Hematopoietic multipotent progenitor cell (in vitro differentiated cells): ENCODE measurements around the gene ADAM17. TPM values are rescaled to one million over a fixed set of nuclear protein-coding genes. Genes with fewer than 3 reads are reported as not detected.
"Not testable (repeated sequence)": the region's sequence is repeated elsewhere in the genome, so short reads cannot be mapped to it uniquely, and the experiment has no call there.

Experiments used
- DNase-seq, 3 donors: peaks; one replicate each; pipeline ENCODE4 v3.0.0-alpha.2; 2011 to 2015; ENCODE audit warnings: low read depth in 2 of 3, low spot score in 2 of 3
- total RNA-seq: library from RNA; depleted of rRNA; stranded (reverse); fragments of >200 nt; gene quantifications from one replicate; pipeline ENCODE4 v1.2.3, GENCODE V29; 2012

The ADAM17 gene
- total RNA-seq = 29.9 TPM

DNA sequence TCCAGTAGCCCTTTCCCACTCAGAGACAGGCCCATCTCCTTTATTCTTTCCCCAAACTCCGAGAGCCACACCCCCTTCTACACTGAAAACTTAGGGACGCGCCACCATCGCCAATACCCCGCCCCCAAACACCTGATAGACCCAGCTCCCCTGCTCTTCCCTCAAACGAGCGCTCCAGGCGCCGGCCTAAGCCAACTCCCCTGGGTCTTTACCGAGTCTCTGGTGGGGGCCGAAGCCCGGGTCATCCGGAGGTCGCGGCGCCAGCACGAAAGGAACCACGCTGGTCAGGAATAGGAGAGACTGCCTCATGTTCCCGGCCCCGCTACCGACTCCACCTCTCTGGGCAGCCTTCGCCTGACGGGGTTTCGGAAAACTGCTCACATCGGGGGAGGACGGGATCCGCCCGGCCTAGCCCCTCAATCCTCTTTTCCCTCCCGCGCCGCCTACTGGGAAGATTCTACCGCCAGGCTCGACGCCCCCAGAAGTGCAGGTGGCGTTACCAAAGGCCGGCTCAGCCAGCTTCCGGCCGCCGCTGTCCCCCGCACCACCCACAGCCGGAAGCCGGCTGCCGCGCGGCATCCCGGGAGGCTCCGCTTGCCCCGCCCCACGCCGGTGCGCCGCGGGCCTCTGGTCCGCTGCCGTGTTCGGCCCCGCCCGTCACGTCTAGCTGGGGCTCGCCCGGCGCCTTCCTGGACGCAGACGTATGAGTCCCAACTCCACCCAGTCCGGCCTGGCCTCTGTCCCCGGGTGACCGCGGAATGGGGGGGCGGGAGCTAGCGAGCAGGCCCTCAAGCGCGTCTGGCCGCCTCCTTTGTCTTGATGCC lies at the start of gene ADAM17:
Gene ADAM17 (minus strand): TSS at position 534 of the 824 bp plus-strand sequence. CDS start 225 bp downstream, at position 309.
- DNase-seq = peak; percentile 71 to 93 (median 92)

DNA sequence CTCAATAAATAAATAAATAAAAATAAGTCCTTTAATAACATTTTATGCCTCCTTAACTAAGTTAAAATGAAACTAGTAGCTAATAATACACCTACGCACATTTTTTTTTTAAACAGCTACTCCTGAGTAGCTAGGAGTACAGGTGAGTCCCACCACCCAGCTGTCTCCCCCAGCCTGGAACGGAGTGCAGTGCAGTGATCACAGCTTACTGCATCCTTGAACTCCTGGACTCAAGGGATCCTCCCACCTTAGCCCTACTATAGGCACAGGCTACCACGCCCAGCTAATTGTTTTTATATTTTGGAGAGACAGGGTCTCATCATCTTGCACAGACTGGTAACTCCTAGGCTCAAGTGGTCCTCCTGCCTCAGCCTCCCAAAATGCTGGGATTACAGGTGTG lies 46.8 kb upstream of the ADAM17 start:
- DNase-seq = no peak

DNA sequence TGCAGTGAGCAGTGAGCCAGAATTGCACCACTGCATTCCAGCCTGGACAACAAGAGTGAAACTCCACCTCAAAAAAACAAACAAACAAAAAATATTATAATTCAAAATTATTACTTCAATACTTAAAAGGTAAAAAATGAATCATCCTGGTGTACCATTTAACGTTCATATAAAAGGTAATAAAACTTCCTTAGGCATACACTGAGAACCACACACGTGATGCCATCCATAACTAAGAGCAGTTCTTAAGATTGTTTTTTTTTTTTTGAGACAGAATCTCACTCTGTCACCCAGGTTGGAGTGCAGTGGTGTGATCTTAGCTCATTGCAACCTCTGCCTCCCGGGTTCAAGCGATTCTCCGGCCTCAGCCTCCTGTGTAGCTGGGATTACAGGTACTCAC lies 45.8 kb upstream of the ADAM17 start:
- no peak for DNase-seq

DNA sequence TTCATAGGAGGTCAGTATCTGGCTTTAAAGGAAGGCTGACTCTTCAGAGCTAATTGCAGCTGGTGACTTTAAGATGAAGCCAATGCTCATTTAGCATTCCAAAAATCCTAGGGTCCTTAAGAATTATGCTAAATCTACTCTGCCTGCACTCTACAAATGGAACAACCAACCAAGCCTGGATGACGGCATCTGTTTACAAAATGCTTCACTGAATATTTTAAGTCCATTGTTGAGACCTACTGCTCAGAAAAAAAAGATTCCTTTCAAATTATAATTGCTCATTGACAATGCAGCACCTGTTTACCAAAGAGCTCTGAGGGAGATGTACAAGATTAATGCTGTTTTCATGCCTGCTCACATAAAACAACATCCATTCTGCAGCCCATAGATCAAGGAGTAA lies 43.8 kb upstream of the ADAM17 start:
- no peak for DNase-seq

DNA sequence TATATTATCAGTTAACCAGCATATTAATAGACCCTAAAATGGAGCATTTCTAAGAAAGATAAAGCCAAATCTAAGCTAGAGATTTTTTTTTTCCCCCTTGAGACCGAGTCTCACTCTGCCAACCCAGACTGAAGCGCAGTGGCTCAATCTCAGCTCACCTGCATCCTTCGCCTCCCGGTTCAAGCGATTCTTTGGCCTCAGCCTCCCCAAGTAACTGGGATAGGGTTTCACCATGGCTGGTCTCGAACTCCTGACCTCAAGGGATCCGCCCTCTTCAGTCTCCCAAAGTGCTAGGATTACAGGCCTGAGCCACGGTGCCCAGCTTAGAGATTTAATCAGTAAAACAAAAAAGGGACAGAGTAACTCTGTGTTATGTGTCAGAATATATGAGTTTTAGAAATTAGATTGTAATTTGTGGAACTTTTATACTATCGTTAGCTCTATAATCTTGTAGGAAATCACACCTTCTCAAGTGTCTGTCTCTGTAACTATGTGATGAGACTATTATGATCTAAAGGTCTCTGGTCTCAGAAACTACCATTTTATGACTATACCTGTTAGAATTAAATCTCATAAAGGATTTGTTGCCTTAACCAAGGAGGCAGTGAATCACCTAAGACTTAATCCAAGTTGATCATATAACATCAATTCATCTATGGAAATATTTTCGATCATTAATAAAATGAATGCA lies 41.1 kb upstream of the ADAM17 start:
- no peak for DNase-seq

DNA sequence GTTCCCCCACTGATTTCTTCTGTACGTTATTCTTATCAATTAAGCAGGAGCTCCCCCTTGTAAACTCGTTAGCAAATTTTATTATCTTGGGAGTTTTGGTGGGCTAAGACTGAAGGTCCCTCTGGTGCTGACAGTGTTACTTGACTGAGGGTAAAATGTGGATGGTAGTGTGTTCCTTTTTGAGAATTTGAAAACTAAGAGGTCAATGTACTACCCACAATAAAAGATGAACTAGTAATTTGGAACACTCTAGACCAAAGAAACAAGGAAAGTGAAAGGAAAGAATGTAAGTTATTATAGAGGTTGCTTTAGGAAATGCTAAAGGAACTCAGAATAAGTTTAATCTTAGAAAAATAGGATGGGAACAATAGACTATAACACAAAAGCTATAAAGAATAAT lies 40.1 kb upstream of the ADAM17 start:
- no peak for DNase-seq

DNA sequence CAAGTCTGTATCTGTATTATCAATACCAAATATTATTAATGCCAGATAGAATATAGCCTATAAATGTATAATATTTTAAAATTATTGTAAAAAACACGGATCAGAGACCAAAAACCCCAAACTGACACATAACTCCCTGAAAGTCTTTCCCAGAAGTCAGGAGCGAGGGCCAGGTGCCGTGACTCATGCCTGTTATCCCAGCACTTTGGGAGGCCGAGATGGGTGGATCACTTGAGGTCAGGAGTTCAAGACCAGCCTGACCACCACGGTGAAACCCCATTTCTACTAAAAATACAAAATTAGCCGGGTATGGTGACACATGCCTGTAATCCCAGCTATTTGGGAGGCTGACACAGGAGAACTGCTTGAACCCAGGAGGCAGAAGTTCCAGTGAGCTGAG lies 39.6 kb upstream of the ADAM17 start:
- not testable (repeated sequence) for DNase-seq

DNA sequence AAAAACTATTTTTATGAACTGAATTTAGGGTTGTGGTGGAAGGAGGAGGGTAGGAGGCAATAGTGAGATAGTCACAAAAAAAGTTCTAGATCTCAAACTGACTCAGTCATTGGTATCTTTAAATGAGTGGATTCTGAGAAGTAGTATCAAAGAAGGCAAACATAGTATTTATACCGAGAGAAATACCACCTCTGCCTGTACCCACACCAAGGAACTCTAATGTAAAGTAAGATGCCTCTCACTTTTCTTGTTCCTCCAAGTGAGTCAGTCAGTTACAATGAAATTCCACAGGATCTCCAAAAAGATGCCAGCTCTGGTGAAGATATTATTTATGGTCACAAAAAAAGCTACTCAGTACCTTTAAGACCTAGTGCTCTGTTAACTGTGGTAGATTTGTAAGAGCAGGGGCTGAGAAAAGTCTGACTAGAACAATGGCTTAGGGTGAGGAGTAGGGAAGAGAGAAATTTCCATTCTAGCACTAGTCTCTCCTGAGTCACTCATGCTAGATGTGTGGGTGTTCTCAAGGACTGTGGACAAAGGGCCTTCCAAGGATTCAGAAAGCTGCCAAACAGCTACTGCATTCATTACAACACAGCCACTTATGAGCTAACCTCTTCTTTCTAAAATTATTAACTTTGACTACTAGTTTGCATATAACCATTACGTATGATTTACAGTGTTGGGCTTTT lies 38.9 kb upstream of the ADAM17 start:
- no peak for DNase-seq

DNA sequence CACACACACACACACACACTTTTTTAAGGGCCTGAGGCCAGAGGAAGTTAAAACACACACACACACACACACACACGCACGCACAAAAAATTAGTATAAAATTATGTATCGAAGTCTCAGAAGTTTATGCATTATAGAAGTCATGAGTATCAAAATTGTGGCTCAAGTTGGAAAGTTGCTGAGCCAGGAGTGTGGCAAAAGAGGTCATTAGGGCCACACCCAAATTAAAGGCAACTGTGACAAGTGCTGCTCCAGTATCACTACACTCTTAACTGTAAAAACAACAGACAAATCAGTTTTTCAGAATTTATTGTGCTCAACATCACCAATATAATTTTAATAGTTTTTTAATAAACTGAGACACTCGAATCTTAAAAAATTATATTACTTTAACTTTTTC lies 38.3 kb upstream of the ADAM17 start:
- DNase-seq = no peak

DNA sequence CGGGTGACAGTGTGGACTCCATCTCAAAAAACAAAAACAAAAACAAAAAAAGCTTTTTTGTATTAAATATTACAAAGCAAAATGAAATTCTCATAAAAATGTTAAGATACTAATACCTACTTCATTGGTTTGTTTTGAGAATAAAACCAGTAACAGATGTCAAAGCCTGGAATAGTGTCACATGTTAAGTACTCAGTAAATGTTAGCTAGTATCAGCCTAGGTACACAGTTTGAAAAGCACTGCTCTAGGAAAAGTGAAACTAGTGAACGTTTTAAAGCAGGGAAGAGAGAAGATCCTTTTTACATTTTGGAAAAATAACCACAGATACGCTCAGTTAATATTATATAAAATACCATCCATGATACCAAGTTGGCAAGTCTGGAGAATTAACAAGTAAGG lies 37.1 kb upstream of the ADAM17 start:
- no peak for DNase-seq

DNA sequence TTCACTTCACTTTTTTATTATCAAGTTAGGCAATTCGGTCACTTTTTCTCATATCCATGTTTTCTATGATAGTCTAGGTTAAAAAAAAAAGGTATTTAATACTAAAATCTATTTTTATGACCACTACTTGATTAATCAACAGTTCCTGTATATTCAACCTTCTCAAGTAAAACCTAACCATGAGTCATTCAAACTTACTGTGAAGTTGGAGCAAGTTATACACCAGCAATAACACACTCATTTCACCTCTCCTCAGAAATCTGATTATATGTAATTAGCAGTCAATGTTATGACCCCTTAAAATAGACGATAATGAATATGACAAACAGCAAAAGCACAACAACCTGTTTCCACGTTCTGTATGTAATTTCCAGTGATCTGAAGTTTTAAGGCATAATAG lies 35.0 kb upstream of the ADAM17 start:
- no peak for DNase-seq

DNA sequence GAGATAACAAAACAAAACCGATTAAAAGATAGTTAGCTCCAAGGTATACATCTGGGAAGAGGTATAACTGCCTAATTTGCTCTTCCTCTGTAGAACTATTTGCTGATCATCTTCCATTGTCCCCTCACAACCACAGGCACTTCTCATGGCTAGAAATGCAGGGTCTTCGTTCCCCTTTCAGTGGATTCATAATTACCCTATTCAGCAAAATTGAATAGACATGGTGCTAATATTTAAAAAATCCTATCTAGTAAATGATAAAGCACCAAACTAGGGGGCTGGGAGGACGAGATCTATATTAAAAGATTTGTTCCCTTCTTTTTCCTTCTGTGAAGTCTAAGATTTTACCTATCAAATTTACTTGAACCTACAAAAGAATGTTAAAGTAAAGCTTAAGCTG lies 30.8 kb upstream of the ADAM17 start:
- DNase-seq = no peak

DNA sequence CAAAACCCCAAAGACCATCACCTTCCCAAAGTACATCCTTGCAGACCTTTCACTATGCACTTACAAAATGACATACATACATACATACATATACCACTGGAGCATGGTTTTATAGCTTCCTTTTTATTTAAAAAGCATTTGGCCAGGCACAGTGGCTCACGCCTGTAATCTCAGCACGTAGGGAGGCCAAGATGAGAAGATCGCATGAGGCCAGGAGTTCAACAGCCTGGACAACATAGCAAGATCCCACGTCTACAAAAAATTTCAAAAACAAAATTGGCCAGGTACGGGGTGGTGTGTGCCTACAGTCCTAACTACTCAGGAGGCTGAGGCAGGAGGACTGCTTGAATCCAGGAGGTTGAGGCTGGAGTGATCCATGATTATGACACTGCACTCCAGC lies 29.9 kb upstream of the ADAM17 start:
- DNase-seq = no peak

DNA sequence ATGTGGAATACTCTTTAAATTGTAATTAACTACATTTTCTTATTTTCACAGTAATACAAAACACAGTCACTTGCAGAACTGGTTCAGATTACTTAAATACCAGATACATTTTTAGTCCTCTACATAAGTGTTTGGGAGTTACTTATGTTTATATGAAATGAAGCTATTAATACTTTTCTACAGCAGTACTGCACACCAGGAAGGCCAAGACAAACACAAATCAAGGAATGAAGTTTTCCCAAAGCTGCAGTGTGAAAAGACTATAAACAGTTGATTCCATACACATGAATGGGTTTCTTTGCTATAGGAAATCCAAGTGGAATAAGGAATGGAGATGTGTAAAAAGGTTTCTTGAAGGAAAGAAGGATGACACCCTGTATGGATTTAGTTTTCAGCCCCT lies 29.3 kb upstream of the ADAM17 start:
- DNase-seq = not testable (repeated sequence)

DNA sequence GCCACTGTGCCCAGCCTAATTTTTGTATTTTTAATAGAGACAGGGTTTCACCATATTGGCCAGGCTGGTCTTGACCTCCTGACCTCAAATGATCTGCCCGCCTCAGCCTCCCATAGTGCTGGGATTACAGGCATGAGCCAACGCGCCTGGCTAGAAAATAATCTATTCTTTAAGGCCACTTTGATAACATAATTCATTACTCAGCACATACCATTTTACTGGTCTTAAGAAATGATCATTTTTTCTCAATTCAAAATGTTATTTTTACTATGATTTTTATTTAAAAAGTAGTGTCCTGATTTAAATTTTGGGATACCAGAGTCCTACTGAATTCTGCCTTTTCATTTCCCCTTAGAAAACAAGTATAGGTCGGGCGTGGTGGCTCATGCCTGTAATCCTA lies 27.0 kb upstream of the ADAM17 start:
- no peak for DNase-seq

DNA sequence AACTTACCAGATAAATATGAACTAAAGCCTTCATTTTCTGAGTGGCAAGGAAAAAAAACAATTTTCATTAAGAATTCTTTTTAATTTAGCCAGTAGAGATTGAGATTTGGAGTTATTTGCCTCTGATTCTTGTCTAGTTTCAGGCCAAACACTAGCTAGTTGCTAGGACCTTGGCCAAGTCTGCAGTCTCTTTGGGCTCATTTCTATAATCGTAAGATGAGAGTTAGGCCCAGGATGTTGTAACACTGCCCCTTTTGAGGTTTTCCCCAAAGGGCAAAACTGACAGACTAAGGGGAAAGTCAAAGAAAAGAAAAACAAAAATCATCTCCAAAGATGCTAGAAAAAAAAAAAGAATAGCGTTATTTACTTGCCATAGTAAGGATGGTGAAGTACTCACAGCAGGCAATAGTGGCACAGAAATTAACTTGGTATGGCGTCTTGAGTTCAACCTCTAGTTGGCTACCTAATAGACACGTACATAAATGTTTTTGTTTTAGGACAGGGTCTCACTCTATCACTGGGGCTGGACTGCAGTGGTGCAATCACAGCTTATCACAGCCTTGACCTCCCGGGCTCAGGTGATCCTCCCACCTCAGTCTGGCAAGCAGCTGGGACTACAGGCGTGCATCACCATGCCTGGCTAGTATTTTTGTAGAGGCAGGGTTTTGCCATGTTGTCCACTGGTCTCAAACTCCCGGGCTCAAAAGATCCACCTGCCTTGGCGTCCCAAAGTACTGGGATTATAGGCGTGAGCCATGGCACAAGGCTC lies 23.0 kb upstream of the ADAM17 start:
- no peak for DNase-seq

DNA sequence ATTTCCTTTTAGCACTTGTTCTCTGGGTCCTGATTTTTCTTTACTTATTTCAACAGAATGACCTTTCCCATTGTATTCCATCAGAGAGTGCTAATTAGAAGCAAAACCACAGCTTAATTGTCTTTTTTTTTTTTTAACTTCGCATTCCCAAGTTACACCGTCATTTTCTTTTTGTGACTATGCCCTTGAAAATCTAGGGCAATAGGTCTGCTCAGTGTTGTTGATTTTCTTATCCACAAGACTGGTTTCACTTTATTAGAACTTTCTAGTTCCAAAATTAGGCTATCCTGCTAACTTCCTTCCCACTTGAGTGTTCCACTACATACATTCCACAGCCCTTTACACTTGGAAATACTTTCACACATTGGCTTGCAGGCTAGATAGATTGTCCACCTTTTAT lies 18.7 kb upstream of the ADAM17 start:
- no peak for DNase-seq

DNA sequence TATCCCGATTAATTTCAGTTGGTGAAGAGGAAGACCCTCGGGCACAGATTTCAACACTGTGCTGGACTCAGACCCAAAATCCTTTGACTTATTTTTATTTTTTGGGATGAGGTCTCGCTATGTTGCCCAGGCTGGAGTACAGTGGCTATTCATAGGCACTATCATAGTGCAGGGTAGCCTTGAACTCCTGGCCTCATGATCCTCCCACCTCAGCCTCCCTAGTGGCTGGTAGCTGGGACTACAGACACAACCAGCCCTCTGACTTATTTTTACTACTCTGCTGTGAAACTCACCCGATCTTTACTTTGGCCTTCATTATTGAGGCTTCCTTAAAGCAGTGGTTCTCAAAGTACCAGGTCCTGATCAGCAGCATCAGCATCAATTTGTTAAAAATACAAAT lies 18.2 kb upstream of the ADAM17 start:
- no peak for DNase-seq

DNA sequence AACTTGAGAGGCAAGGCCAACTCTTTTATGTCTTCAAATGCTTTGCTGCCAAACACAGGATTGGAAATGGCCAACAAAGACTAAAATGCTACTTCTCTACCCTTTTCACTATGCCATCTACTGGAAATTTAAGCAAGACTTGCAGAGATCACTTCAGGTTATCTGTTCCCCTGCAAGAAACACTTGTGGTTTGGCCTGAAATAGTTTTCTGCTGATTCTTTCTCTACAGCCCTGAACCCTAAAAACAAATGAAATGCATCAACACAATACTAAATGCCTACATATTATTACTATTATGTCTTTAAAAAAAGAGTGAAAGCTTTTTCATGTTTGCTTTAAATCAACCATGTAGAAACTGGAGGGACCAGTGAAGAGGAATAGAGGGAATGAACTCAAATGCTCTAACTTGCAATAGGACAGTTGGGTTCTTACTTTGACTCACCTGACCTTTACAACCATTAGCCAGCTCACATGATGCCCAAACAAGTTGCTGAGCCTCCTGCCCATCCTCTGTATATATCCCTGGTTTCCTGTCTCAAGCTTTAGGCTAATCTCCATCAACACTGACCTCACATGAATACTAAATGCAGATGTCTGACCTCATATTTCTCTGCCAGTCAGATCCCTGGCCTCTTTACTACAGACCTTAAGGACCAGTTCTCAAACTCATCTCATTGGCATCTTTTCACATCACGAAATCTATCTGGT lies 17.5 kb upstream of the ADAM17 start:
- DNase-seq = peak in 1 of 3 donors; percentile 33
